LNCAP (cell line): ENCODE measurements around the gene SSH3.

ENCODE experiments used
- TF ChIP-seq, protein P1 (sequence below): fragments of 450-650 bp; IDR thresholded peaks from 2 replicates; pipeline ENCODE4 v1.5.1; 2017; ENCODE audit warnings: mild to moderate bottlenecking

SSH3 gene

GRCh38 chr11:67299471-67300191 lies 3.7 kb upstream of the SSH3 start:
- TF ChIP-seq, protein P1, sequence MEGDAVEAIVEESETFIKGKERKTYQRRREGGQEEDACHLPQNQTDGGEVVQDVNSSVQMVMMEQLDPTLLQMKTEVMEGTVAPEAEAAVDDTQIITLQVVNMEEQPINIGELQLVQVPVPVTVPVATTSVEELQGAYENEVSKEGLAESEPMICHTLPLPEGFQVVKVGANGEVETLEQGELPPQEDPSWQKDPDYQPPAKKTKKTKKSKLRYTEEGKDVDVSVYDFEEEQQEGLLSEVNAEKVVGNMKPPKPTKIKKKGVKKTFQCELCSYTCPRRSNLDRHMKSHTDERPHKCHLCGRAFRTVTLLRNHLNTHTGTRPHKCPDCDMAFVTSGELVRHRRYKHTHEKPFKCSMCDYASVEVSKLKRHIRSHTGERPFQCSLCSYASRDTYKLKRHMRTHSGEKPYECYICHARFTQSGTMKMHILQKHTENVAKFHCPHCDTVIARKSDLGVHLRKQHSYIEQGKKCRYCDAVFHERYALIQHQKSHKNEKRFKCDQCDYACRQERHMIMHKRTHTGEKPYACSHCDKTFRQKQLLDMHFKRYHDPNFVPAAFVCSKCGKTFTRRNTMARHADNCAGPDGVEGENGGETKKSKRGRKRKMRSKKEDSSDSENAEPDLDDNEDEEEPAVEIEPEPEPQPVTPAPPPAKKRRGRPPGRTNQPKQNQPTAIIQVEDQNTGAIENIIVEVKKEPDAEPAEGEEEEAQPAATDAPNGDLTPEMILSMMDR = no peak

DNA sequence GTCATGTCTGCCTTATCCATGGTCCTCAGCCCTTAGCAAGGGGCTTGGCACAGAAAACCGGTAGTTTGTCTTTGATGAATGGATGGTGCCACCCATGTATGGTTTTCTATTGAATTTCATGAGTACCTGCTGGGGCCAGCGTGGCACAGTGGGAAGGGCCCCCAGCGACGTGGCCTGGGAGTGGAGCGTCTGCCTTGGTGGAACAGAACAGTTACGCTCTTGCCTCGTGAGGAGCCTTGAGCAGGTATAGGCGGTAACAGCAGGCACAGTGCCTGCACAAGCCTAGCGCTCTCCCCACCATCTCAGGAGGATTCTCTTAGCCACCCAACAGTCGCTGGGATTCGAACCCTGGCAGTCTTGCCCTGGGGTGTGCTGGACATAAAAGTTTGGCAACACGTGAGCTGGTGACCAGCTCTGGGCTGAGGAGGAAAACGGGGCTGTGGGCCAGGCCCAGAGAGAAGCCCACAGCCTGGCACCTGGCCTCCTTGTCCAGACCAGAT lies 3.0 kb upstream of the SSH3 start:
- TF ChIP-seq, protein P1 = no peak

DNA sequence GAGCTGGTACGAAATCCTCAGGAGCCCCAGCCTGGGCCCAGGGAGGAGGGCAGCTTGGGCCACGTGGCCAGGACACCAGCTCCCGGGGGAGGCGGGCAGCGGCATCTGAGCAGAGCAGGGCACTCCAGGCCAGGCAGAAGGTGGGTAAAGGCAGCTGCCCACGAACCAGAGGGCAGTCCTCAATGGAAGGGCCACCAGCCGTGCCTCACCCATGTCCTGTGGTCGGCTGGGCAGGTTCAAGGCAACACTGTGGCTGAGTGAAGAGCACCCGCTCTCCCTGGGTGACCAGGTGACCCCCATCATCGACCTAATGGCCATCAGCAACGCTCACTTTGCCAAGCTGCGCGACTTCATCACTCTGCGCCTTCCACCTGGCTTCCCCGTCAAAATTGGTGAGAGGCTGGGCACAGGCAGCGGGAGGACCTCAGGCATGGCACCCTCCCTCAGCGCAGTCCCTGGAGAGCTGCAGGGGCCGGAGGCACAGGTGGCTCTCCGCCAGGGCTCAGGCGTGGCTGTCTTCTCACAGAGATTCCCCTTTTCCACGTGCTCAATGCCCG lies 2.5 kb upstream of the SSH3 start:
- TF ChIP-seq, protein P1 = no peak

- TF ChIP-seq, protein P1 = no peak
Measured at GRCh38 chr11:67301313-67301921, 1.9 kb upstream of the SSH3 start.

DNA sequence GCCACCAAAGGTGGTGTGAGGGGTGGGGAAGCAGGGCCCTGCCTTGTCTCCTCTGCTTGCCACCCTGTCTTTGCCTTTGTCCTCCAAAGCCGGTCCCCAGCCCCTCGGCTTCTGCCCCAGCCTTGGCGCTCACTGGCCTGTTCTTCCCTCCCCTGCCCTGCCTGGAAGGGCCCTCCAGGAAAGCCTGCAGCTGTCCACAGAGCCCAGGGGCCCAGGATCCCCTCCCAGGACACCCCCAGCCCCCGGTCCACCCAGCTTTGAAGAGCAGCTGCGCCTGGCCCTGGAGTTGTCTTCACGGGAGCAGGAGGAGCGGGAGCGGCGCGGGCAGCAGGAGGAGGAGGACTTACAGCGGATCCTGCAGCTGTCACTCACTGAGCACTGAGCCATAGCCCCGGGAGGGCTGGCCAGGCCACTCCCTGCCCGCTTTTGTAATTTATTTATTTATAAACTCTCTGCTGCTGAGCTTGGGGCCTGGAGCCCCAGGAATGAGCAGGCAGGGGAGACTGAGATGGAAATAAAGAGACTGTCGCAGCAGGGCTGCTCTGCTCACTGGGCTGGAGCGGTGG lies 1.3 kb upstream of the SSH3 start:
- TF ChIP-seq, protein P1 = no peak

DNA sequence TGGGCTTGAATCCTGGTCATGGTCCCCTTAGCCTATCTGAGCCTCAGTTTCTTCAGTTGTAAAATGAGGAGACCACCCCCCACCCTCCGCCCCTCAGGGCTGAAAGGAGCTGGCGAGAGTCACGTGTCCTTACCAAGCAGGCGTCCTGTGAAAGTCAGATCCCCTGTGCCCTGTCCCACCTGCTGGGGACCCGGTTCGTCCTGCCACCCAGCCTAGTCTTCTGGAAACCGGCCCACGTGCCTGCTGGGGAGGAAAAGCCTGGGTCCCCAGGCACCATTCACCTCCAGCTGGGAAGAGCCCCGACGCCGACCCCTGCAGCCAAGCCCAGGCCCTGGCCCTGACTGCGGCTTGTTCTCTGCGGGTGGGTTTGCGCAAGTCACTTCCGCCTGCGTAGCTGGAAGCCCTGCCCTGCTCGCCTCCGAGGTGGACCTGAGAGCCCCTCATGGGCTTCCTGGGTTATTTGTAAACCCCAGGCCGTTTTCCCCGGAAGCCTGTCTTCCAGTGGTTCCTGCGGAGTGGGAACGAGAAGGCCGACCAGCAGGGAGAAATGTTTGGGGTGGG lies 679 bp upstream of the SSH3 start:
- TF ChIP-seq, protein P1 = no peak

DNA sequence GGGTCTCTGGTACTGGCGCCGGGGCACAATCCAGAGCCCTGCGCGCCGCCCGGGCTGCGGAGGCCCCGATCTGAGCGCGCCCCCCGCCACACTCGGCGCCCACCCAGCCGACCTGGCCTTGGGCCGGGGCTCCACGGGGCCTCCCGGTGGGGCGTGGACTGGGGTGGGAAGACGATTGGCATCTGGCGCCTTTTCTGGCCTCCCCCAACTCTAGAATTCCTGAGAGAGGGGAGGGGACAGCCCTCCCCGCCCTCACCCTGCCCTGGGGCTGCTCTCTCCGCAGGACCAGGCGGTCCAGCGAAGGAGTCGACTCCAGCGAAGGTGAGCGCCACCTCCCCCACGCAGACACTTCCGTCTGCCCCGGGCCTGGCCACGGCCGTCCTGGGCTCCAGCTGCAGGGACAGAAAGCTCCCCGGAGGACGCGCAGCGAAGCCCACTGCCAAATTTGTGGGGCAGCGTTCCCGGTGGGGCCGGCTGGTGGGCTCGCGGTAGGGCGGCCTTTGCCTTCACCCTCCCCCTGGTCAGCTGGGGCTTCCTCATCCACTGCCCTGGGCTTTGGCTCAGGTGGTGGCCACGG lies 593 bp downstream of the SSH3 start:
- TF ChIP-seq, protein P1 = no peak
